ENCODE data around the gene FAM228B. TPM values are rescaled to one million over a fixed set of nuclear protein-coding genes. Genes with fewer than 3 reads are reported as not detected.
"Not testable (repeated sequence)": the region's sequence is repeated elsewhere in the genome, so short reads cannot be mapped to it uniquely, and the experiment has no call there.

The FAM228B gene
- total RNA-seq, 2 donors from 2014 or later, result 18.0 to 18.7 TPM

DNA sequence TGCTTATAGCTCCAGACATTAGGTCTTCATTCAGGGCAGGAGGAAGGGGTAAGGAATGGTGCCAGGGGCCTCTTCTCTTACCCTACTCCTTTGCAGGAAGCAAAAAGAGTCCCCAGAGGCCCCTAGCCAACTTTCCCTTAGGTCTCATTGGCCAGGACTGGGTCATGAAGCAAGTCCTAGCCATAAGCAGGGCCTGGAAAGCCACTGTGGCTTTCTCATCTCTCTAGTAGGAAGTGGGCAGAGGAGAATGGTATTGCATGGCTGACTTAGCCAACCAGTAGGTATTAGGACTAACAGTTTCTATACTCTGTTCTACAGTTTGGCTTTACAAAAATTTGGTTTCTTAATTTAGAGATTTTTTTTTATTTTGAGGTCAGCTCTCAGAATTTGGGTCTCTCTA, 56.4 kb downstream of the FAM228B start:
- Mint-ChIP-seq H3K4me1 (ENCODE audit: low read depth) (no peaks in the 10 kb centered on the region), H3K27ac (no peak overlapping the region), H3K9me3 (no peaks in the 10 kb centered on the region), H3K36me3 (ENCODE audit: insufficient read depth in 2 of 2) (no peaks in the 10 kb centered on the region), H3K27me3 (ENCODE audit: low read depth) (no peaks in the 10 kb centered on the region), H3K4me3 (no peak overlapping the region)
- ATAC-seq (replicated peaks in 1 of 2) (no peak), DNase-seq (no peak)

DNA sequence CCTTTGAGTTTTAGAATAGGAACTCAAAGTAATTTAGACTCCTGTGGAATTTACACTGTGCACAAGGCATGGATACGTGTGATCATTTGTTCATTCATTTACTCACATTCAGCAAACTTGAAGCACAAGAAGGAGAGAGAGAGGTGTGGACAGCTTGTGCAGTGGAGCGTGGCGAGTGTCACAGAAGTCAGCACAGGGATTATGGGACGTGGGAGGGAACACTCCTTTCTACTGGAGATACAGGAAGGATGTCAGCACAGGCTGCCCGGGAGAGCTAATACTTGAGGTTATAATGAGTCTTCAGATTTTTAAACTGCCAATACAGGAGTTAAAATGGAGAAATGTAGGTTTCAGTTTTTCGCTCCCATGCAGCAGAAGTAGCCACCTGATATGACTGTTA, 58.6 kb downstream of the FAM228B start:
- H3K9me3 Mint-ChIP-seq, result no peaks in the 10 kb centered on the region
- ATAC-seq (replicated peaks in 1 of 2), result no peak
- H3K27ac Mint-ChIP-seq, result no peak overlapping the region
- H3K36me3 Mint-ChIP-seq (ENCODE audit: insufficient read depth in 2 of 2), result no peaks in the 10 kb centered on the region
- no peak overlapping the region for H3K4me3 Mint-ChIP-seq
- no peaks in the 10 kb centered on the region for H3K4me1 Mint-ChIP-seq (ENCODE audit: low read depth)
- H3K27me3 Mint-ChIP-seq (ENCODE audit: low read depth), result no peaks in the 10 kb centered on the region
- no peak for DNase-seq

DNA sequence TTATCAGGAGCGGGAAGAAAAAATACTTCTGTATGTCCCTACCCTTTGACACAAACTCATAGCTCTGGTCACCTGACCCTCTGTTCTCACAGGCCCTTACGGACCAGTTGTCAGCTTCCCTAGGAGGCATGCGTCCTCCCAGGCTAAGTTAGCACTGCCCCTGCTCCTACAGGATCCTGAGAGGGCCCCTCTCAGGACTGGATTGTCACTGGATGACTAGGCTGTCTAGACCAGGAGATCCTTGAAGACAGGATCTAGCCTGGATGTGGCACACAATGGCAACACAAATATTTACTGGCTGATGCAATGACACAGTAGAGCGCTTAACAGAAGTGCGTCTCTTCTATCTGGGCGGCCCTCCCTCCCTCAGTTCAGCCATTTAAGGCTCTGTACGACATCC, 59.2 kb downstream of the FAM228B start:
- no peak overlapping the region for H3K27ac Mint-ChIP-seq
- DNase-seq (no peak), ATAC-seq (replicated peaks in 1 of 2) (no peak)
- no peaks in the 10 kb centered on the region for H3K36me3 Mint-ChIP-seq (ENCODE audit: insufficient read depth in 2 of 2)
- H3K27me3 Mint-ChIP-seq (ENCODE audit: low read depth), result peaks cover 5% of the 10 kb centered on the region
- peaks cover 0 to 3% of the 10 kb centered on the region in 2 donors for H3K9me3 Mint-ChIP-seq
- H3K4me3 Mint-ChIP-seq, result no peak overlapping the region
- H3K4me1 Mint-ChIP-seq (ENCODE audit: low read depth), result no peaks in the 10 kb centered on the region

DNA sequence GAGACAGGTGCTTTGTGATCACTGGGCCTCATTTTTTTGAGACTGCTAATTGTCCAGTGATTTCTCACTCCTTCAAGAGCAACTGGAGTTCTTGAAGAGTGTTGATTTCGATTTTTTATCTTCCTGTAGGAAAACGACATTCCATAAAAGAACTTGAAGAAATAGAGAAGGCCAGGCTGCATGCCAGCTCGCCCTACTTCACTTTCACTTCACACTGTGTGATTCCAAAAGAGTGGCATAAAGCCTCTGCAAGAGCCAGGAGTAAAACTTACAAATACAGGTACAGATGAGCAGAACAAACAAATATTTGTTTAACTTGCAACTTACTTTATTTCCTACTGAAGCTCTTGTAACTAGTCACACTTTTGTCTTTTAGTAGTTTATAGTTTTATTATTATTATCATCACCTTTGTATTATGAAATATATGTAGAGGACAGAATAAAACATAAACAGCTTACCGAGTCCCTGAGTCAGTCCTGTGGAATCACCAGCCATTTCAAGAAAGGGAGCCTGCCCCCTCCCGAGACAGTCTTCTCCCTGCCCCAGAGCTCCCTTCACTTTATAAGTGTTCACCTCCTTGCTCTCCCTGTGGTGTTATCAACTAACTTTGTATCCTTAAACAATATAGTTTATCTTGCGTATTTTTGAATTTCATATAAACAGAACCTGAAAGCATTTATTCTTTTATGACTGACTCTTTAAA, 60.2 kb downstream of the FAM228B start:
- Mint-ChIP-seq H3K27me3 (ENCODE audit: low read depth) (peaks cover 5% of the 10 kb centered on the region), H3K9me3 (peaks cover 0 to 7% of the 10 kb centered on the region in 2 donors), H3K36me3 (ENCODE audit: insufficient read depth in 2 of 2) (peaks cover 0 to 3% of the 10 kb centered on the region in 2 donors), H3K27ac (no peak overlapping the region), H3K4me1 (ENCODE audit: low read depth) (no peaks in the 10 kb centered on the region), H3K4me3 (no peak overlapping the region)
- ATAC-seq (replicated peaks in 1 of 2) (no peak), DNase-seq (no peak)

DNA sequence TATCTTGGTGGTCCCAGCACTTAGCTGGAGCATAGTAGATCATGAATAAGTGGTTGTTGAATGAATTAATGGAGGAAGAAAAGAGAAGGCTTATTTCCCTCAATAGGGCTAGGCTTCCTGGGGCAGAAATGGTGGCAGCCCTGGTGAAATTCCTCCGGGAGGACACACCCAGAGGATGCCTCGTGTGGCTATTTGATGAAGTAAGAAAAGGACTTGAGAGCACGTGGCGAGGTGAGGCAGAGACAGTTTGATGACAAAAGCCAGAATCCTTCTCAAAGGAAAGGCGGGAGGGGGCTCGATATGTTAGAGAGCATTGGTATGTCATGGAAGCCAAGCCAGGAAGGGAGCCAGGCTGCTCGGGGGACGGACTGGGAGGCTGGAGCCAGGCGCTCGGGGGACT, 66.3 kb downstream of the FAM228B start:
- ATAC-seq (replicated peaks in 1 of 2) (no peak), DNase-seq (no peak)
- Mint-ChIP-seq H3K4me1 (ENCODE audit: low read depth) (no peaks in the 10 kb centered on the region), H3K27me3 (ENCODE audit: low read depth) (peaks cover 5% of the 10 kb centered on the region), H3K4me3 (no peak overlapping the region), H3K27ac (no peak overlapping the region), H3K36me3 (ENCODE audit: insufficient read depth in 2 of 2) (peaks cover 0 to 3% of the 10 kb centered on the region in 2 donors), H3K9me3 (peaks cover 0 to 7% of the 10 kb centered on the region in 2 donors)

DNA sequence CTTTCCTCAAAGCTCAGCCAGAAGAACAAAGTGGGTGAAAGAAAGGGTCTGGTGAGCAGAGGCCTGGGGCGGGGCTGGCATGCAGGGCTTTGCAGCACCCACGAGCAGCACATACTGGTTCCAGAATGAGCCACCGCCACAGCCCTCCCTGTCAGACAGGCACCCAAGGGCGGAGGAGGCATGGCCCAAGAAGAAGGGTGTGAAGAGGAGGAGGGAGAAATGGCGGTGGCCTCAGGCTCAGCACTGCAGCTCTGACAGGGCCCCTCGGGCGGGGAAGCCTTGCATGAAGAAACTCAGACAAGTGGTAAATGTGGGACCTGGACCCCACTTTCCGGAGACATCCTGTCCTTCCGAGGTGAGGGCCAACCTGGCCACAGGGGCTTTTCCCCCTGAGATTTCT, 67.2 kb downstream of the FAM228B start:
- ATAC-seq (replicated peaks in 1 of 2), result no peak
- Mint-ChIP-seq H3K9me3 (peaks cover 0 to 7% of the 10 kb centered on the region in 2 donors), H3K4me3 (no peak overlapping the region), H3K27ac (no peak overlapping the region), H3K4me1 (ENCODE audit: low read depth) (no peaks in the 10 kb centered on the region), H3K27me3 (ENCODE audit: low read depth) (peaks cover 5% of the 10 kb centered on the region), H3K36me3 (ENCODE audit: insufficient read depth in 2 of 2) (peaks cover 0 to 3% of the 10 kb centered on the region in 2 donors)
- no peak for DNase-seq

DNA sequence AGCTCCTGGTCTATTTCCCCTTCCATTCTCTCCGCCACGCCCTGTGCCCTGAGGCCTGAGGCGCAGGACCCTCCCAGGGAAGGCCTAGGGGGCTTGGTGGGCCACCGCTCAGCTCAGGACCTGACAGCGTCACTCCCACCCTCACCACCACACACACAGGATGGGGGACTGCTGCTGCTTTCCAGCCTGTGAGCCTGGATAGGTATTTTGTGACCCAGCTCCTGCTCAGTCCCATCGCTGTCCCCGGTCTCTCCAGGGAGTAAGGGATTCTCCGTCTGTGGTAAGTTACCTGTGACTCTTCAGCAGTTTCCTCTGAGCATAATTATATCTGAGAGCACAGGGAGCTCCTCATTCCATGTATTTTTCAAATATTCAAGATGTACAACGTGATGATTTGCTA, 67.9 kb downstream of the FAM228B start:
- Mint-ChIP-seq H3K9me3 (peaks cover 0 to 7% of the 10 kb centered on the region in 2 donors), H3K27ac (no peak overlapping the region), H3K27me3 (ENCODE audit: low read depth) (peaks cover 5% of the 10 kb centered on the region), H3K4me3 (no peak overlapping the region), H3K4me1 (ENCODE audit: low read depth) (no peaks in the 10 kb centered on the region), H3K36me3 (ENCODE audit: insufficient read depth in 2 of 2) (peaks cover 0 to 3% of the 10 kb centered on the region in 2 donors)
- DNase-seq (no peak), ATAC-seq (replicated peaks in 1 of 2) (no peak)

DNA sequence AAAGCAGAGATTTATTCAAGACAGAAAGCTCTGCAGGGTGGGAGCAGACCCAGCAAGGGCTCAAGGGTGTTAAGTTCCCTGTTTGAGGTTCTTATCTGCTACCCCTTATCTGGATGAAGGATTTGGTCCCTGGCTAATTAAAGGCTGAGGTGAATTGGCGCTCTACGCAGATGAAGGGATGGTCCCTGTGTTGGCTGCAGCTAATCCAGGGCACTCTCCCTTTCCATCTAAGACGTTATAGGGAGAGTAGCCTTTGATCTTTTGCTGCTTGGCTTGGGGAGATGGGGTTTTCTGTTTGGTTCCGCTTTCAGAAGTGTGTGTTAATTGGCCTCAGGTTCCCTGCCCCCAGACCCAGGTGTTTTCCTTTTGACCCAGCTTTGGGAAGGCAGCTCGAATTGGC, 68.6 kb downstream of the FAM228B start:
- Mint-ChIP-seq H3K4me1 (ENCODE audit: low read depth) (no peaks in the 10 kb centered on the region), H3K27ac (no peak overlapping the region), H3K27me3 (ENCODE audit: low read depth) (peaks cover 5% of the 10 kb centered on the region), H3K9me3 (peaks cover 3 to 10% of the 10 kb centered on the region in 2 donors), H3K4me3 (no peak overlapping the region), H3K36me3 (ENCODE audit: insufficient read depth in 2 of 2) (peaks cover 2 to 3% of the 10 kb centered on the region in 2 donors)
- DNase-seq (no peak), ATAC-seq (replicated peaks in 1 of 2) (no peak)

DNA sequence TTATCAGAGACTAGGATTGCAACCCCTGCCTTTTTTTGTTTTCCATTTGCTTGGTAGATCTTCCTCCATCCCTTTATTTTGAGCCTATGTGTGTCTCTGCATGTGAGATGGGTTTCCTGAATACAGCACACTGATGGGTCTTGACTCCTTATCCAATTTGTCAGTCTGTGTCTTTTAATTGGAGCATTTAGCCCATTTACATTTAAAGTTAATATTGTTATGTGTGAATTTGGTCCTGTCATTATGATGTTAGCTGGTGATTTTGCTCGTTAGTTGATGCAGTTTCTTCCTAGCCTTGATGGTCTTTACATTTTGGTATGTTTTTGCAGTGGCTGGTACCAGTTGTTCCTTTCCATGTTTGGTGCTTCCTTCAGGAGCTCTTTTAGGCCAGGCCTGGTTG, 73.9 kb downstream of the FAM228B start:
- DNase-seq; ATAC-seq (replicated peaks in 1 of 2); H3K36me3 Mint-ChIP-seq (ENCODE audit: insufficient read depth in 2 of 2); H3K27me3 Mint-ChIP-seq (ENCODE audit: low read depth); H3K9me3 Mint-ChIP-seq; H3K4me1 Mint-ChIP-seq (ENCODE audit: low read depth); H3K4me3 Mint-ChIP-seq; H3K27ac Mint-ChIP-seq: not testable (repeated sequence)

DNA sequence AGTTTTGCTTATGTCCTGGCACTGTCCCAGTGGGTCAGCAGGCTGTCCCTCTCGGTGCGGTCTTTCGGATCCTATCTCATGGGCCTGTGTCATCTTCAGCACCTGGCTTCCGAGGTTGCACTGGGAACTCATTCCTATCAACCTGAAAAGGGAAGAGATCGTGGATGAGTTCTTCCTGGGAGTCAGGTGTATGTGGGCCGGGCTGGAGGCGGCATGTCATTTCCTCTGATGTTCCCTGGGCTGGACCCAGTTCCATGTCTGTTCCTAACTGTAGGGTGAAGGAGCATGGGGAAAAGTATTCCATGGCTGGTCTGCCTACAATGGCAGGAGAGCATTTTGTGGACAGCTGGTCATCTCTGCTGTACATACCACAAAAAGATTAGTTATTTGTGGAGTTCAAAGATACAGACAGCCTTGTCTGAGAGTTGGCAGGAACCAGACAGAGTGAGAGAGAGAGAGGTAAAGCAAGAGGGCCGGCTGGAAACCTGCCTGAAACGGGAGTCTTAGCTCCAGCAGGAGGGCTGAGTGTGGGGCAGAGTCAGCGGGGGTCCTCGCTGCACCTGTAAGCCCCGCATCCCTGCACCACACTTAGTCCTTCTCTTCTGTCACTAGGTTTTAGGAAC, 76.8 kb downstream of the FAM228B start:
- Mint-ChIP-seq H3K36me3 (ENCODE audit: insufficient read depth in 2 of 2) (peaks cover 1 to 4% of the 10 kb centered on the region in 2 donors), H3K27ac (no peak overlapping the region), H3K4me3 (no peak overlapping the region), H3K9me3 (peaks cover 4 to 6% of the 10 kb centered on the region in 2 donors), H3K27me3 (ENCODE audit: low read depth) (no peaks in the 10 kb centered on the region), H3K4me1 (ENCODE audit: low read depth) (no peaks in the 10 kb centered on the region)
- ATAC-seq (replicated peaks in 1 of 2) (no peak), DNase-seq (no peak)

DNA sequence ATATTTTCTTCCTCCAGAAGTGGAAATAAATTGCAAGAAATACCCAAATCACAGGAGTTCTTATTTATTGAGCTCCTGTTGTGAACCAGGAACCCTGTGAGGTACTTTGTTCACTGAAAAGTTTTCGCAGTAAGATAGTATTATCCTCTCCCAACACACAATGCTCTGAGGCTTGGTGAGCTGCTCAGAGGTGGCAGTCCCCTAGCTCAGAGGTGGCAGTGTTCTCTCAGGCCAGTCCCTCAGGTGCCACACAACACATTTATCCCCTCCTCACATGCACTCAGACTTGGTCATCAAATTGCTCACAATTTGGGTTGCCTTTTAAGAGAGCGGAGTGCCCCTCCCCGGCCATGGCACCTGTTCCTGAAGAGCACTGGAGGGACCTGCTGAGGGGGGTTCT, 77.5 kb downstream of the FAM228B start:
- DNase-seq (no peak), ATAC-seq (replicated peaks in 1 of 2) (no peak)
- Mint-ChIP-seq H3K9me3 (peaks cover 4 to 6% of the 10 kb centered on the region in 2 donors), H3K36me3 (ENCODE audit: insufficient read depth in 2 of 2) (peaks cover 1 to 4% of the 10 kb centered on the region in 2 donors), H3K27ac (no peak overlapping the region), H3K27me3 (ENCODE audit: low read depth) (no peaks in the 10 kb centered on the region), H3K4me3 (no peak overlapping the region), H3K4me1 (ENCODE audit: low read depth) (no peaks in the 10 kb centered on the region)

DNA sequence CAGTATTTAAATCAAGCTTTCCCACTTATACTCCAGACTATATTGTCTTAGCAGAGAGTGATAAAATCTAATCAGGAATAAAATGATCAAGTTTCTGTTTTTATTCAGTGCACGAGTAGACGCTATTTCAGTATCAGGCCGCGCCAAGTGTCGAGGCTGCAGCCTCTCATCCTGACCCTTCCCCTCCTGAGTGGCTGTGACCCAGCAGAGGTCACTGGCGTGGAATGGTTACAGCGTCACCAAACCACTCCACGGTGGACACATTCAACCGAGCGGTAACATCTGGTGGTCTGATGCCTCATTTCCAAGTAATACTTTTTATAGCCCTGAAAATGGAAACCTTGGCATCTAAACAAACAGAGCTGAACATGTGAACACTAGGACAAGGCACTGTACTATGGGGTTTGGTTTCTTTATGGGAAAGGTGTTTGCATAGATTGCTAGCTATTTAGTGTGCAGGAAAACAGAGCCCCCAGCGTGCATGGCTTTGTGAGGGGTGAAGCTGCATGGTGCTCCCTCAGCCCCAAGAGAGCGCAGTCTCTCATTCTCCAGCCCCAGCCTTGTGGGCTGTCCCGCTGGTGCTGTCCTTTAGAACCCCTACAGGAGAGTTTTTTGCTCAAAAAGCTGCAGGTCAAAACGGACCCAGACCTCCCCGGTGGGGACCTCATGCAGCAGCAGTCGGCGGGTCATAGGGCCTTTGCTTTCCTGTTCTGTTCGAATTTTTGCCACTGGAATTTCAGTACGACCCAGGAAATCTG, 79.9 kb downstream of the FAM228B start:
- no peak overlapping the region for H3K4me3 Mint-ChIP-seq
- no peaks in the 10 kb centered on the region for H3K27me3 Mint-ChIP-seq (ENCODE audit: low read depth)
- H3K9me3 Mint-ChIP-seq, result no peaks in the 10 kb centered on the region
- no peak overlapping the region for H3K27ac Mint-ChIP-seq
- peaks cover 0 to 1% of the 10 kb centered on the region in 2 donors for H3K36me3 Mint-ChIP-seq (ENCODE audit: insufficient read depth in 2 of 2)
- ATAC-seq (replicated peaks in 1 of 2), result no peak
- DNase-seq, result no peak
- H3K4me1 Mint-ChIP-seq (ENCODE audit: low read depth), result no peaks in the 10 kb centered on the region

DNA sequence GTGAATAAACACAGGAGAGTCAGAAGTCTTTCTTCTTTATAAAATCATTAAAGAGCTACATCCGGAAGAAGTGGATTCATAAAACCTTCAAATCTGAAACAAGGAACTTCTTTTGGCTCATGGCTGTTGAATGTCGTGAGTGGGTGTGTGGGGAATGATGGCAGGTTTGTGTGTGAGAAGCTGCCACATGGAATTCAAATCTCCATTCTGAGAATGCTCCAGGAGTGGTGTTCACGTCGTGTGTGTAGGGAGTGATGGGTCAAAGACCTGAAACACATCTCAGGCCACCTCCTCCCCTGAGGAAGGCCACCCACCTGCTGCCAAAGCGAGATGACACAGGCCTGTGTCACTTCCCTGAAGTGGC, 80.5 kb downstream of the FAM228B start:
- H3K4me1 Mint-ChIP-seq (ENCODE audit: low read depth), result no peaks in the 10 kb centered on the region
- H3K36me3 Mint-ChIP-seq (ENCODE audit: insufficient read depth in 2 of 2), result peaks cover 0 to 1% of the 10 kb centered on the region in 2 donors
- ATAC-seq (replicated peaks in 1 of 2), result no peak
- H3K9me3 Mint-ChIP-seq, result no peaks in the 10 kb centered on the region
- no peaks in the 10 kb centered on the region for H3K27me3 Mint-ChIP-seq (ENCODE audit: low read depth)
- no peak overlapping the region for H3K4me3 Mint-ChIP-seq
- no peak for DNase-seq
- no peak overlapping the region for H3K27ac Mint-ChIP-seq

All from activated T-cell treated with anti-CD3 and anti-CD28 coated beads, Interleukin-2, amount 50 U/mL, for 72 hours (primary cell).